ENCODE data around the gene MUC6. TPM values are rescaled to one million over a fixed set of nuclear protein-coding genes. Genes with fewer than 3 reads are reported as not detected.

MUC6 gene
- total RNA-seq, 1 experiment from 2014 or later, result not detected

DNA sequence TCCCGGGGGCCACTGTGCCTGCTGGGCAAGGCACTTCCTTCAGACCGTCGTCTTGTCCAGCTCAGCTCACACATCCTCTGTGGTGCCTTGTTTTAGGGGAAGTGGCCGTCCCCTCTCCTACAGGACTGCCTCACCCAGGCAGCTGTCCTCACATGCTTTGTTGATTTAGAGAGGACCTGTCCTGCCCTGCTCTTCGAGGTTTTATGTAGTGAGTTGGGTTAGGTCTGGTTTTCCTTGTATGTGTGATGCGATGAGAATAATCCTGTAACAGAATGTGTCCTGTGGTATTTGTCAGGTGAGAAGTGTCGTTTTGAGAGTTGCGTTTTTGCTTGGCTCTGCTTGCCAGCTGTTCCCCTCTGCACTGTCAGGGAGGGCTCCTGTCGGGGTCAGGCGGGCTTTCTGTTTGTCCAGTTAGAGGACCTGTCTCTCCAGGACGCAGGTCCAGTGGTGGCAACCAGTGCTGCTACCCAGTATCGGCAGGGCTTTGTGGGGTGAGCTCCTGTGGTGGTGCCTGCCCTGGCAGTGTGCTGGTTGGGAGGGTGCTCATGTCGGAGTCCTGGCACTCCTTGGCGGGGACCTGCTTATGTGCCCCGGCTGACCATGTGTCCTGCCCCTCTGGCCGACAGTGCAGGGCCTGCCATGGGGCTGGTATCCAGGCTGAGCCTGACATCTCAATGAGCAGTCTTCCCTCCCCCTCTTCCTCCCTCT lies 41.3 kb downstream of the MUC6 start:
- H3K4me2 ChIP-seq (ENCODE audit: insufficient read depth, insufficient read length, low read length), result no peak overlapping the region
- H2BK5ac ChIP-seq (ENCODE audit: insufficient read length, low read length), result no peak overlapping the region
- Mint-ChIP-seq H3K4me3 (no peak overlapping the region; a peak in 1 of 5 replicates), H3K27ac (peak overlapping the region in 1 of 3 experiments; percentile 57; a peak in 2 of 7 replicates), H3K36me3 (ENCODE audit: insufficient read depth in 1 of 3, low read depth in 3 of 3) (peaks cover 23 to 55% (median 39%) of the 10 kb centered on the region in 3 experiments), H3K9me3 (peaks cover 0 to 6% of the 10 kb centered on the region in 2 experiments; a peak in 2 of 5 replicates), H3K4me1 (peaks cover 3% of the 10 kb centered on the region in 2 experiments; a peak in 2 of 4 replicates), H3K27me3 (ENCODE audit: low read depth) (no peaks in the 10 kb centered on the region; the same call in 1 of the 2 replicates)
- no peak overlapping the region for H2BK12ac ChIP-seq (ENCODE audit: insufficient read length, low read depth, low read length)
- no peak overlapping the region for H2BK15ac ChIP-seq (ENCODE audit: low read depth, low read length)
- H2BK120ac ChIP-seq (ENCODE audit: low read depth, low read length, poor library complexity, severe bottlenecking), result no peak overlapping the region
- no peaks in the 10 kb centered on the region for H4K20me1 ChIP-seq (ENCODE audit: control insufficient read depth, insufficient read depth, insufficient read length)
- H3K23me2 ChIP-seq (ENCODE audit: insufficient read length, low read depth, low read length, poor library complexity, severe bottlenecking), result no peaks in the 10 kb centered on the region
- TF ChIP-seq, protein P1, sequence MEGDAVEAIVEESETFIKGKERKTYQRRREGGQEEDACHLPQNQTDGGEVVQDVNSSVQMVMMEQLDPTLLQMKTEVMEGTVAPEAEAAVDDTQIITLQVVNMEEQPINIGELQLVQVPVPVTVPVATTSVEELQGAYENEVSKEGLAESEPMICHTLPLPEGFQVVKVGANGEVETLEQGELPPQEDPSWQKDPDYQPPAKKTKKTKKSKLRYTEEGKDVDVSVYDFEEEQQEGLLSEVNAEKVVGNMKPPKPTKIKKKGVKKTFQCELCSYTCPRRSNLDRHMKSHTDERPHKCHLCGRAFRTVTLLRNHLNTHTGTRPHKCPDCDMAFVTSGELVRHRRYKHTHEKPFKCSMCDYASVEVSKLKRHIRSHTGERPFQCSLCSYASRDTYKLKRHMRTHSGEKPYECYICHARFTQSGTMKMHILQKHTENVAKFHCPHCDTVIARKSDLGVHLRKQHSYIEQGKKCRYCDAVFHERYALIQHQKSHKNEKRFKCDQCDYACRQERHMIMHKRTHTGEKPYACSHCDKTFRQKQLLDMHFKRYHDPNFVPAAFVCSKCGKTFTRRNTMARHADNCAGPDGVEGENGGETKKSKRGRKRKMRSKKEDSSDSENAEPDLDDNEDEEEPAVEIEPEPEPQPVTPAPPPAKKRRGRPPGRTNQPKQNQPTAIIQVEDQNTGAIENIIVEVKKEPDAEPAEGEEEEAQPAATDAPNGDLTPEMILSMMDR (conservative IDR thresholded peaks at IDR 0.05), result no peak
- H3K4me1 ChIP-seq (ENCODE audit: insufficient read depth, low read length), result no peaks in the 10 kb centered on the region
- DNase-seq, result no peak
- no peak overlapping the region for H2AFZ ChIP-seq (ENCODE audit: low read length)
- H3K56ac ChIP-seq (ENCODE audit: insufficient read length, low read depth, low read length), result no peak overlapping the region
- H3K79me2 ChIP-seq (ENCODE audit: insufficient read depth, low read length), result no peaks in the 10 kb centered on the region
- H3K27ac ChIP-seq (ENCODE audit: insufficient read length, low read depth, low read length), result no peak overlapping the region
- H3K27me3 ChIP-seq (ENCODE audit: insufficient read depth, low read length), result no peaks in the 10 kb centered on the region
- H2BK20ac ChIP-seq (ENCODE audit: low read depth, low read length, poor library complexity, severe bottlenecking), result no peak overlapping the region
- H4K8ac ChIP-seq (replicated peaks; ENCODE audit: insufficient read length, low read depth, low read length), result no peak overlapping the region
- H3T11ph ChIP-seq (ENCODE audit: low read length), result no peak overlapping the region
- no peak overlapping the region for H3K9ac ChIP-seq (ENCODE audit: extremely low read depth, insufficient read length, low read length)
- no peak overlapping the region for H3K14ac ChIP-seq (ENCODE audit: insufficient read depth, low read length)
- WGBS (ENCODE audit: extremely low coverage, insufficient read length, low lambda C conversion rate), result no CpG with 5 or more reads among the region's 16 CpGs
- no peak overlapping the region for H4K5ac ChIP-seq (ENCODE audit: insufficient read length, low read depth, low read length)
- no peak overlapping the region for H3K23ac ChIP-seq (ENCODE audit: insufficient read length, low read depth, low read length)
- H3K4ac ChIP-seq (ENCODE audit: low read depth, low read length), result no peak overlapping the region
- H3K79me1 ChIP-seq (ENCODE audit: insufficient read depth, low read depth, low read length, poor library complexity, severe bottlenecking), result no peaks in the 10 kb centered on the region
- H2AK5ac ChIP-seq (ENCODE audit: insufficient read length, low read length), result no peak overlapping the region
- no peaks in the 10 kb centered on the region for H3K9me3 ChIP-seq (ENCODE audit: control insufficient read depth, low read depth, low read length)
- no peak overlapping the region for H3K18ac ChIP-seq (ENCODE audit: insufficient read length, low read depth, low read length)
- H4K91ac ChIP-seq (ENCODE audit: insufficient read length, low read depth, low read length), result no peak overlapping the region

Measured in H9 (cell line).